Gastroesophageal sphincter (tissue), 4 donors: ENCODE measurements around the gene KCNIP4. TPM values are rescaled to one million over a fixed set of nuclear protein-coding genes. Genes with fewer than 3 reads are reported as not detected.

ENCODE experiments used
- ATAC-seq: fragments of 150-250 bp; one replicate; pipeline ENCODE4 v1.9.1; 2016; ENCODE audit warnings: mild to moderate bottlenecking, moderate library complexity
- H3K27ac ChIP-seq, 4 donors: fragments of 200-600 bp; sonication (generic) in 3 of 4; 1 replicate in 3 of 4; 2 replicates in 1 of 4; pipeline ENCODE4 v1.5.1; 2016 to 2019
- H3K27me3 ChIP-seq: fragments of 200-600 bp; sonication (generic); one replicate; pipeline ENCODE4 v1.5.1; 2019
- H3K36me3 ChIP-seq, 2 donors: fragments of 200-600 bp; sonication (generic); one replicate each; pipeline ENCODE4 v1.5.1; 2019; ENCODE audit warnings: control low read depth in 1 of 2
- H3K4me1 ChIP-seq, 3 donors: fragments of 200-600 bp; sonication (generic); 1 replicate in 2 of 3; 2 replicates in 1 of 3; pipeline ENCODE4 v1.5.1; 2016 to 2019; ENCODE audit warnings: control low read depth in 2 of 3
- H3K4me3 ChIP-seq, 2 donors: fragments of 200-600 bp; sonication (generic); one replicate each; pipeline ENCODE4 v1.5.1; 2019; ENCODE audit warnings: mild to moderate bottlenecking in 1 of 2, moderate library complexity in 1 of 2
- H3K9me3 ChIP-seq, 3 donors: fragments of 200-600 bp; sonication (generic); one replicate each; pipeline ENCODE4 v1.5.1; 2017 to 2019; ENCODE audit warnings: control low read depth in 2 of 3
- EP300 ChIP-seq: sonication (generic); formaldehyde crosslinking; IDR thresholded peaks from one replicate; pipeline ENCODE4 v1.6.1; 2017; ENCODE audit warnings: antibody characterized with exemption, mild to moderate bottlenecking
- POLR2A ChIP-seq, 2 donors: fragments of 450-650 bp; IDR thresholded peaks; one replicate each; pipeline ENCODE4 v1.6.1; 2017; ENCODE audit warnings: antibody characterized with exemption in 2 of 2, mild to moderate bottlenecking in 2 of 2, moderate library complexity in 1 of 2
- POLR2AphosphoS5 ChIP-seq: sonication (generic); formaldehyde crosslinking; IDR thresholded peaks from one replicate; pipeline ENCODE4 v1.6.1; 2017; ENCODE audit warnings: antibody characterized with exemption
- WGBS, 2 donors: methylation state at CpG; one replicate each; pipeline ENCODE4 v1.1.5; 2018; ENCODE audit warnings: low coverage in 1 of 2; 5-methylcytosine and 5-hydroxymethylcytosine counted together
- total RNA-seq, 4 donors: library from RNA; depleted of rRNA; stranded (reverse); fragments of >200 nt; gene quantifications; one replicate each; pipeline ENCODE4 v1.1.0, GENCODE V29; 2016
- TF ChIP-seq, protein P1 (sequence below), 4 experiments: fragments of 200-600 bp in 2 of 4; fragments of 450-650 bp in 2 of 4; sonication (generic) in 1 of 4; IDR thresholded peaks; one replicate each; pipeline ENCODE4 v1.5.1; 2017 to 2019; ENCODE audit warnings: antibody characterized with exemption in 4 of 4, mild to moderate bottlenecking in 2 of 4, moderate library complexity in 2 of 4

KCNIP4 gene
- total RNA-seq, 4 donors from 2014 or later: 0.23 to 0.59 (median 0.54) TPM; not detected in 1

DNA sequence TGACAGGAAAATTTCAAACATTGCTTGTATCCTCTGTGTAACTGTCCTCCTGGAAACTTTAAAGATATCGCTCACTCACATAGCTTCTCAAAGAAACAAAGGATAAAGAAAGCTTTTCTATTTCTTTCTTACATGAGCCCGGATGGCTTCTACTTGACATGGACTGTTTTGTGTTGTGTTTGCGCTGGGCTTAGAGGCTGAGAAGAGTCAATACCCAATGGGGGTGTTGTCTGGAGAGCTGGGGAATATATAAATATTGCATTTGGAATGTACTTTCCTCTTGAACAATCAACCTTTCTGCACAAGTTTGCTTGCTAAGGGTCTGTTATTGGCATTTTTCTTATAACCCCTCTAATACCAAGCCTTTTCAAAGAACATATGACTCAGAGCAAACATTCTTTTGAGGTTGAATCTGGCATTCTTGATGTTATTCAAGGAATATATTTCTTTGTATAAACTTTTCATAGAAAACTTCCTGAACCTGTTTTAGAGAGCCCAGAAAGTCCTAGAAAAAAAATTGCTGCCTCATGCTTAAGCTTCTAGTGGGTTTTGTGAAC lies 916.4 kb downstream of the KCNIP4 start:
- no peak overlapping the region for H3K27ac ChIP-seq
- no peak overlapping the region for H3K4me3 ChIP-seq
- H3K36me3 ChIP-seq: no peaks in the 10 kb centered on the region
- TF ChIP-seq POLR2A (IDR thresholded peaks at IDR 0.05) (no peak), POLR2AphosphoS5 (no peak), EP300 (no peak)
- TF ChIP-seq, protein P1, sequence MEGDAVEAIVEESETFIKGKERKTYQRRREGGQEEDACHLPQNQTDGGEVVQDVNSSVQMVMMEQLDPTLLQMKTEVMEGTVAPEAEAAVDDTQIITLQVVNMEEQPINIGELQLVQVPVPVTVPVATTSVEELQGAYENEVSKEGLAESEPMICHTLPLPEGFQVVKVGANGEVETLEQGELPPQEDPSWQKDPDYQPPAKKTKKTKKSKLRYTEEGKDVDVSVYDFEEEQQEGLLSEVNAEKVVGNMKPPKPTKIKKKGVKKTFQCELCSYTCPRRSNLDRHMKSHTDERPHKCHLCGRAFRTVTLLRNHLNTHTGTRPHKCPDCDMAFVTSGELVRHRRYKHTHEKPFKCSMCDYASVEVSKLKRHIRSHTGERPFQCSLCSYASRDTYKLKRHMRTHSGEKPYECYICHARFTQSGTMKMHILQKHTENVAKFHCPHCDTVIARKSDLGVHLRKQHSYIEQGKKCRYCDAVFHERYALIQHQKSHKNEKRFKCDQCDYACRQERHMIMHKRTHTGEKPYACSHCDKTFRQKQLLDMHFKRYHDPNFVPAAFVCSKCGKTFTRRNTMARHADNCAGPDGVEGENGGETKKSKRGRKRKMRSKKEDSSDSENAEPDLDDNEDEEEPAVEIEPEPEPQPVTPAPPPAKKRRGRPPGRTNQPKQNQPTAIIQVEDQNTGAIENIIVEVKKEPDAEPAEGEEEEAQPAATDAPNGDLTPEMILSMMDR (IDR thresholded peaks at IDR 0.05): no peak
- ATAC-seq: no peak
- H3K9me3 ChIP-seq: no peaks in the 10 kb centered on the region
- no peaks in the 10 kb centered on the region for H3K27me3 ChIP-seq
- H3K4me1 ChIP-seq: no peaks in the 10 kb centered on the region
- 85 to 89% methylated on average over 2 to 3 of the region's 3 CpGs for WGBS, 2 donors

DNA sequence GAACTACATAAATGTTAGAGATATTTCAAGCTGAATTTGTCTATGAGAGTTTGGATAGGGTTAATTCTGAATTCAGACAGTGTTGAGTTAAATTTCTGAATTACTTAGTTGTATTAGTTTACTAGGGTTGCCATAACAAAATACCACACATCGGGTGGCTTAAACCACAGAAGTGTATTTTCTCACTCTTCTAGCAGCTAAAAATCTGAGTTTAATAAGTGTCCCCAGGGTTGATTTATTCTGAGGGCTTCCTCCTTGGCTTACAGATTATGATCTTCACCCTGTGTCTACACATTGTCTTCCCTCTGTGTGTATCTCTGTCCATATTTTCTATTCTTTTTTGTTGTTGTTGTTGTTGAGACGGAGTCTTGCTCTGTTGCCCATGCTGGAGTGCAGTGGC lies 929.8 kb downstream of the KCNIP4 start:
- ATAC-seq: no peak
- no peaks in the 10 kb centered on the region for H3K36me3 ChIP-seq
- WGBS, 2 donors: 66 to 72% methylated on average over 2 of the region's 2 CpGs
- no peak for TF ChIP-seq EP300
- TF ChIP-seq, protein P1 (IDR thresholded peaks at IDR 0.05): no peak
- TF ChIP-seq POLR2AphosphoS5: no peak
- no peak for TF ChIP-seq POLR2A (IDR thresholded peaks at IDR 0.05)
- H3K27ac ChIP-seq: no peak overlapping the region
- peaks cover 0 to 5% (median 0%) of the 10 kb centered on the region in 3 donors for H3K9me3 ChIP-seq
- no peaks in the 10 kb centered on the region for H3K27me3 ChIP-seq
- no peak overlapping the region for H3K4me3 ChIP-seq
- H3K4me1 ChIP-seq: no peaks in the 10 kb centered on the region

DNA sequence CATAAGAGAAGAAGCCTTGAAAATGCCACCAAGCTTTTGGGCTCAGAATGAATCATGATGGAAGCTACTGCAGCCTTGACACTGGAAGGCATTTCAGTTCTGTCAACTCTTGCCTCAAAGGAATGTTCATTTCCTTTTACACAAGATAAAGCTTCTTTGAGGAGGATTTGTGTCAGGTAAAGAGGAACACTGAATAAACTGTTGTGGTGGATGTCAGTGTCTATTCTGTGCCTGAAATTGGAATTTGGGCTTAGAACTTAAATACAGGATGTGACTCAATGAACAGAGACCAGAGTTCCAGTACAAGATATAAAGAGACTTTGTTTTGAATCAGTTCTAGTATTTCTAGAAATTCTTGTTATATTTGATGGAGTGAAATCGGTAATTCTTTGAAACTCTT lies 935.1 kb downstream of the KCNIP4 start:
- TF ChIP-seq, protein P1 (IDR thresholded peaks at IDR 0.05): no peak
- no peak for TF ChIP-seq EP300
- no peak for TF ChIP-seq POLR2A (IDR thresholded peaks at IDR 0.05)
- no peak for TF ChIP-seq POLR2AphosphoS5
- no peak for ATAC-seq
- Histone ChIP-seq H3K9me3 (no peaks in the 10 kb centered on the region), H3K27ac (no peak overlapping the region), H3K27me3 (no peaks in the 10 kb centered on the region), H3K36me3 (no peaks in the 10 kb centered on the region), H3K4me3 (no peak overlapping the region), H3K4me1 (no peaks in the 10 kb centered on the region)
- WGBS, 2 donors: 77% methylated on average over 1 of the region's 1 CpG; no CpG with 5 or more reads in 1 of the 2 donors

DNA sequence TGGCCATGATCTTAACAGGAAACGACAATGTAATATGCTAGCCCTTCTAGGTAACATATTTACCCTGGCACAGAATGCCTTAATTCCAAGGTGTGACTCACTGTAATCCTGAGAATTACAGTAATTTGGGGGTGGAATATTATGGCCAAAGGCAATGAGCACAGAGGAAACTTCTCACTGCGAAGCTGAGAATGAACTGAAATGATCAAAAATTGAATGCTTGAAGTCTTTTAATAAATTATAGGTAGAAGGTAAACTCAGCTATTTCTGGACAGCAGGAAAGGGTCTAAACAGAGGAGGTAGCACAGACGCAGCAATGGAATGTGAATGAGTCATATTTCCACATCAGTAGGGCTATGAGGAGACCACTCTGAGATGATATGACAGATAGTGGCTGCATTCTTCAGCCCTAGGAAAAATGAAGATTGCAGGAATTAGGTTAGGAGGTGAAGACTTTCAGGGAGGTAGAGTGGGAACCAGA lies 935.7 kb downstream of the KCNIP4 start:
- Histone ChIP-seq H3K27ac (no peak overlapping the region), H3K4me1 (no peaks in the 10 kb centered on the region), H3K9me3 (no peaks in the 10 kb centered on the region), H3K27me3 (no peaks in the 10 kb centered on the region), H3K4me3 (no peak overlapping the region), H3K36me3 (no peaks in the 10 kb centered on the region)
- ATAC-seq: no peak
- no peak for TF ChIP-seq EP300
- TF ChIP-seq POLR2AphosphoS5: no peak
- TF ChIP-seq, protein P1 (IDR thresholded peaks at IDR 0.05): no peak
- no peak for TF ChIP-seq POLR2A (IDR thresholded peaks at IDR 0.05)
- 59 to 70% methylated on average over 3 of the region's 3 CpGs for WGBS, 2 donors

DNA sequence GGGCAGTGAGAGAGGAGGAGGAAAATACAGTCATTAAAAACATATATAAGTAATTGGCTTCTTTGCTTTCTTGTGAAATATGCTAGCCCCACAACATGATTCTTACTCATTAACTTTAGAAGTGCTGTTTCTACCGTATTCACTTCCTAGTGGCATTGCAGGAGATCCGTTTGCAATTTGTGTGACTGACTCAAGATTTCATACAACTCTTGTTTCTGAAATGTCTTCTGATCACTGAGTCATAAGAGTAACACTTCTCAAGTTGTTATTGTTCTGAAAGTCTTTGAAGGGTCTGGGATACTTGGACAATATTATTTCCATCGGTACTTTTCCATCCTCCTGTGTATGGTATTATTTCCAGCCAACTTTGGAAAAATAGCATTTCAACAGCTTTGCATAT lies 937.5 kb downstream of the KCNIP4 start:
- TF ChIP-seq, protein P1 (IDR thresholded peaks at IDR 0.05): no peak
- TF ChIP-seq POLR2A (IDR thresholded peaks at IDR 0.05) (no peak), POLR2AphosphoS5 (no peak), EP300 (no peak)
- no peak for ATAC-seq
- no peak overlapping the region for H3K27ac ChIP-seq
- no peaks in the 10 kb centered on the region for H3K27me3 ChIP-seq
- H3K9me3 ChIP-seq: no peaks in the 10 kb centered on the region
- H3K4me3 ChIP-seq: no peak overlapping the region
- H3K36me3 ChIP-seq: no peaks in the 10 kb centered on the region
- WGBS, 2 donors: 75 to 80% methylated on average over 2 to 3 of the region's 3 CpGs
- H3K4me1 ChIP-seq: no peaks in the 10 kb centered on the region
